GM12878 (cell line): ENCODE data around the gene ATXN8OS.

Source experiments
- NFXL1 ChIP-seq: fragments of 450-650 bp; IDR thresholded peaks from 2 replicates; pipeline ENCODE4 v1.6.1; 2017; ENCODE audit warnings: antibody characterized with exemption, mild to moderate bottlenecking, borderline replicate concordance
- TF ChIP-seq, protein P1 (sequence below): fragments of 450-650 bp; IDR thresholded peaks from 2 replicates; pipeline ENCODE4 v1.6.1; 2017; ENCODE audit warnings: mild to moderate bottlenecking, moderate library complexity

DNA sequence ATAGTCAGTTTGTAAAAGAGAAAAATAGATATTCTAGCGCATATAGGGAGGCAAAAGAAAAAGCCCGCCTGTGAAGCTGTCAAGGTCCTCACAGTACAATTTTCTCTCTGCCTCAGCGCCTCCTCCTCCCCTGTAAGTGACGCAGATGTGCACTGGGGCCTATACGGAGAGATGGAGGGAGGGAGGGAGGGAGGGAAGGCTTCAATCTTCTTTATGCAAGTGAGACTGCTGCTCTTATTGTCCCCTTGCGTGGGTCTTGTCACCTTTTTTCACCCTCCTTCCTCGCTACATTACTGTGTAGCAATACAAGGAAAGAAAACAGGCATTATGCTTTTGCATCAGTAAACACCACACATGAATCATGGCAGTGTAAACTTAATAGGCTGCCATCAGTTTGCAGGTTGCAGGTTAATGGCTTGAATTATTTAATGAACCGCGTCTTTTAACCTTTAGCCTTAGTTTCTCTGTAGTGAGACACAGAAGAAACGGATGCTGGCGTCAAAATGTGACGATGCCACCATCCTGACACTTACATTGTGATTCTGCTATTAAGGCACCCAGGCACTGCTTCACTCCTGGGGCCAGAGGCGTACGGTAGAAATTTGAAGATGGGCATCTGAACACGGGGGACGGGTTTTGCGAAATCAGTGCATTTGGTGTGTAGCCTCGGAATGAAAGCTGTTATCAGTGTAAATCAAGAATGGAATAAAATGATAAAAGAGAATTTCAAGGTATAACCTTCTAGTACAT lies 905 bp downstream of the ATXN8OS start, which contains the start of gene KLHL1:
- TF ChIP-seq, protein P1, sequence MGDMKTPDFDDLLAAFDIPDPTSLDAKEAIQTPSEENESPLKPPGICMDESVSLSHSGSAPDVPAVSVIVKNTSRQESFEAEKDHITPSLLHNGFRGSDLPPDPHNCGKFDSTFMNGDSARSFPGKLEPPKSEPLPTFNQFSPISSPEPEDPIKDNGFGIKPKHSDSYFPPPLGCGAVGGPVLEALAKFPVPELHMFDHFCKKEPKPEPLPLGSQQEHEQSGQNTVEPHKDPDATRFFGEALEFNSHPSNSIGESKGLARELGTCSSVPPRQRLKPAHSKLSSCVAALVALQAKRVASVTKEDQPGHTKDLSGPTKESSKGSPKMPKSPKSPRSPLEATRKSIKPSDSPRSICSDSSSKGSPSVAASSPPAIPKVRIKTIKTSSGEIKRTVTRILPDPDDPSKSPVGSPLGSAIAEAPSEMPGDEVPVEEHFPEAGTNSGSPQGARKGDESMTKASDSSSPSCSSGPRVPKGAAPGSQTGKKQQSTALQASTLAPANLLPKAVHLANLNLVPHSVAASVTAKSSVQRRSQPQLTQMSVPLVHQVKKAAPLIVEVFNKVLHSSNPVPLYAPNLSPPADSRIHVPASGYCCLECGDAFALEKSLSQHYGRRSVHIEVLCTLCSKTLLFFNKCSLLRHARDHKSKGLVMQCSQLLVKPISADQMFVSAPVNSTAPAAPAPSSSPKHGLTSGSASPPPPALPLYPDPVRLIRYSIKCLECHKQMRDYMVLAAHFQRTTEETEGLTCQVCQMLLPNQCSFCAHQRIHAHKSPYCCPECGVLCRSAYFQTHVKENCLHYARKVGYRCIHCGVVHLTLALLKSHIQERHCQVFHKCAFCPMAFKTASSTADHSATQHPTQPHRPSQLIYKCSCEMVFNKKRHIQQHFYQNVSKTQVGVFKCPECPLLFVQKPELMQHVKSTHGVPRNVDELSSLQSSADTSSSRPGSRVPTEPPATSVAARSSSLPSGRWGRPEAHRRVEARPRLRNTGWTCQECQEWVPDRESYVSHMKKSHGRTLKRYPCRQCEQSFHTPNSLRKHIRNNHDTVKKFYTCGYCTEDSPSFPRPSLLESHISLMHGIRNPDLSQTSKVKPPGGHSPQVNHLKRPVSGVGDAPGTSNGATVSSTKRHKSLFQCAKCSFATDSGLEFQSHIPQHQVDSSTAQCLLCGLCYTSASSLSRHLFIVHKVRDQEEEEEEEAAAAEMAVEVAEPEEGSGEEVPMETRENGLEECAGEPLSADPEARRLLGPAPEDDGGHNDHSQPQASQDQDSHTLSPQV: no peak
- no peak for TF ChIP-seq NFXL1
